VCaP (cell line): ENCODE measurements around the gene DNAH11.

Experiments used
- H3K27ac ChIP-seq: fragments of 450-650 bp; 2 replicates; pipeline ENCODE4 v1.5.1; 2017
- CTCF ChIP-seq: fragments of 450-650 bp; conservative IDR thresholded peaks from 2 replicates; pipeline ENCODE4 v1.5.1; 2017; ENCODE audit warnings: mild to moderate bottlenecking, moderate library complexity

DNAH11 gene

DNA sequence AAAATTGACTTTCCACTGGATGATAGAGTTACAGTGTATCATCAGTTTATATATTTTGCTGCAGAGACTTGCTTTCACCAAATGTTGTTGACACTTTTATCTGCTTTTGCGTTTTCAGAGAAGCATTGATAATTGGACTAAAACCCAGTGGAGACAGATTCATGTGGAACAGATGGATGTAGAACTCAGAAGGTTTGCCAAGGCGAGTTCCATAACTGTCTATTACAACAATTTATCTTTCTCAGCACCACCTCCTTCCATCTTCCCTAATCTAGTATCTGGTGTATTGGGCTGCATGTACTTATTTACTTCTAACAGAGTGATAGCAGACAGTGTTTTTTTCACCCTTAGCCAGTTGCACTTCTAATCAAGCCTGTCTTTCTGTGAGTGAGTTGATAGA is 73.3 kb downstream of the DNAH11 start:
- no peak overlapping the region for H3K27ac ChIP-seq
- TF ChIP-seq CTCF = no peak

- no peak overlapping the region for H3K27ac ChIP-seq
- no peak for TF ChIP-seq CTCF
Observed at GRCh38 chr7:21616796-21617436, 74.1 kb downstream of the DNAH11 start.

DNA sequence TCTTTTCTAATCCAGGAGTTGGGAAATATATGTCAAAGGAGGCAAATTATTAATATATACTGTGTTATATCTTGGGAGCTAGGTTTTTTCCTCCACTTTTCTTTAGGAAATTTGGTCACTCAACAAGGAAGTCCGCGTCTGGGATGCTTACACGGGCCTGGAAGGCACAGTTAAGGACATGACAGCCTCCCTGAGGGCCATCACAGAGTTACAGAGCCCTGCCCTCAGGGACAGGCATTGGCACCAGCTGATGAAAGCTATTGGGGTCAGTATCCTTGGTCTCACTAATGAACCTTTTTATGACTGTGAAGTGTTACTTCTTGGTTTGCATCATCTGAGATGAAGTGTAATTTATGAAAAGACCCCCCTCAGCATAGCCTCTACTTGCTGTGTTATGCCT is 74.7 kb downstream of the DNAH11 start:
- no peak for TF ChIP-seq CTCF
- no peak overlapping the region for H3K27ac ChIP-seq

GRCh38 chr7:21617916-21618390 is 75.1 kb downstream of the DNAH11 start:
- H3K27ac ChIP-seq = no peak overlapping the region
- no peak for TF ChIP-seq CTCF

GRCh38 chr7:21618706-21619105 is 75.9 kb downstream of the DNAH11 start:
- TF ChIP-seq CTCF = no peak
- H3K27ac ChIP-seq = no peak overlapping the region

- H3K27ac ChIP-seq = no peak overlapping the region
- TF ChIP-seq CTCF = no peak
Observed at GRCh38 chr7:21620054-21620453, 77.2 kb downstream of the DNAH11 start.

- no peak for TF ChIP-seq CTCF
- H3K27ac ChIP-seq = no peak overlapping the region
Observed at GRCh38 chr7:21624320-21624719, 81.5 kb downstream of the DNAH11 start.
